SIG-M5 (cell line): Measurements from ENCODE around the gene SIK2.

Source experiments
- DNase-seq: peaks from one replicate; lab custom pipeline; 2025; lab: John Stamatoyannopoulos, UW

Gene SIK2

GRCh38 chr11:111582163-111582562 is 20.1 kb upstream of the SIK2 start:
- DNase-seq = no peak

DNA sequence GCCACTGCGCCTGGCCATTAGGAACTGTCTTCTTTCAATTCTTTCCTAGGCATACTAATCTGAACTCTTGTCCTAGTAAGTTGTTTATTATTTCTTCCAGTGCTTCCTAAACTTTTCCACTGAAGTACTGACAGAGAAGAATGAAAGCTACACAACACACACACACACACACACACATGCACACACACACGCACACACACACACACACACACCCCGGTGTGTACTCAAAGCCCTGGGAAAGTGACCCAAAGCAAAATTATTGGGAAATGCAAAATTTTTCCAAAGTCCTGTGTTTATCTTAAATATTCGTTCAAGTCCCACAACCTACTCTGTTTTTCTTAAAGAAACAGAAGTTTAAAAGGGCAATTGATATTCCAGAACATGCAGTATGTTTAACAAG is 19.4 kb upstream of the SIK2 start:
- DNase-seq = no peak

DNA sequence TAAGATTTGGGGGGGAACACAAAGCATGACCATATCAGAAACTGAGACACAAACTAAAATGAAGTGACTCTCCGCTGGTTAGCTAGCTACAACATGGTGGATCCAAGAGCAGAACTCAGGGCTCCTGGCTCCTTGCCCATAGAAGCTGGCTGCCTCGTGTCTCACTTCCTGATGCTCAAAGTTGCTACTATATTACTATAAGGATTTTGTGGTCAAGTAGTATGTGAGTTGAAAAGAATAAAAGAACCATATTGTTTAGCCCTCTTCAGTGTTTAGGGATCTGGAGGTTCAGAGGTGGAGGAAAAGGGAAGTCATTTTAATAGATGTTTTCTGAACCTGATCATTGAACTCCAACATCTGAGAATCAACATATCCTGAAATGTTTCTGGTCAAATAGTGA is 16.9 kb upstream of the SIK2 start:
- DNase-seq = no peak

DNA sequence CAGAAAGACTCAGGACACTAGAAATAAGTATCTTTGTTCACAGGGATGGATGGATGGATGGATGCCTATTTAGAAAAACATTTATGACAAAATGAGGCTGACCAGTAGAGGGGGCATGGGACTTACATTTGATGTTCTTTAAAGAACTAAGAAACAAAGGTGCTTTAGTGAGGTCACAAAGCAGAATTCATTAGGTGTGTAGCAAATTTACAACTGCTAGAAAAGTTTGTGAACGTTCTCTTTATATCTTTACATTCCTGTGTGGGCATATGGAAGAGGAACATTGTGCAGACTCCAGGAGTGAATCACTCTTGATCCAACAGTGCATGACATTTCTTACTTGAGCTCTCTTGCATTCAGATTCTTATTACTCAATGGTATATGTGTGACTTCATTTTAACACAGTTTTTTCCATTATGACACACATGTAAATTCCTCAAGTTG is 15.8 kb upstream of the SIK2 start:
- no peak for DNase-seq

- DNase-seq = no peak
Observed at GRCh38 chr11:111589114-111589513, 13.1 kb upstream of the SIK2 start.

GRCh38 chr11:111589886-111590499 is 12.3 kb upstream of the SIK2 start:
- DNase-seq = no peak

GRCh38 chr11:111591187-111591960 is 10.9 kb upstream of the SIK2 start:
- DNase-seq = no peak

- no peak for DNase-seq
Observed at GRCh38 chr11:111592491-111592890, 9.8 kb upstream of the SIK2 start.

DNA sequence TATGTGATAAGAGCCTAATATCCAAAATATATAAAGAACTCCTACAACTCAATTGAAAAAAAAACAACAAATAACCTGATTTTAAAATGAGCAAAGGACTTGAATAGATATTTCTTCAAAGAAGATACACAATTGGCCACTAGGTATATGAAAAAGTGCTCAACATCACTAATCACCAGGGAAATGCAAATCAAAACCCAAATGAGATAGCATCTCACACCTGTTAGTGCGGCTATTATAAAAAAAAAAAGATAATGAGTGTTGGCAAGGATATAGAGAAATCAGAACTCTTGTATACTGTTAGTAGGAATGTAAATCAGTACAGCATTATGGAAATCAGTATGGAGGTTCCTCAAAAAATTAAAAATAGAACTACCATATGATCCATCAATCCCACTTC is 5.9 kb upstream of the SIK2 start:
- DNase-seq = no peak

DNA sequence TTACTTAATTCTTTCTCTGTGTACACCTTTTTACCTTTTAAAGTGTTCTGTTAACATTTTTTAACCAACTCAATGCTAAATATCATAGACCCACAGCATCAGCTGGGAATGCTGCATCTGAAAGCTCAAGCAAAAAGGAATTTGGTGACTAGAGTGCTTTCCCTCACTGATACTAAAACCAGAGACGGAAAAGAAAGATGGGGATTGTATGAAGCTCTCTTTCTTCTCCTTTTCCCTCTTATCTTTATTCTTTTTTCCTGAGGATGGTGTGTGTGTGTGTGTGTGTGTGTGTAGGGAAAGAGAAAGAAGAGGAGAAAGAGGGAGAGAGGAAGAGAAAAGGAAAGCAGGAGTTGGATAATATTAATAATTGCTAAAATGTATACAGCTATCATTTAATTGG is 4.1 kb upstream of the SIK2 start:
- DNase-seq = no peak

GRCh38 chr11:111598559-111598958 is 3.7 kb upstream of the SIK2 start:
- DNase-seq = no peak

- no peak for DNase-seq
Observed at GRCh38 chr11:111601636-111601978, 642 bp upstream of the SIK2 start.

DNA sequence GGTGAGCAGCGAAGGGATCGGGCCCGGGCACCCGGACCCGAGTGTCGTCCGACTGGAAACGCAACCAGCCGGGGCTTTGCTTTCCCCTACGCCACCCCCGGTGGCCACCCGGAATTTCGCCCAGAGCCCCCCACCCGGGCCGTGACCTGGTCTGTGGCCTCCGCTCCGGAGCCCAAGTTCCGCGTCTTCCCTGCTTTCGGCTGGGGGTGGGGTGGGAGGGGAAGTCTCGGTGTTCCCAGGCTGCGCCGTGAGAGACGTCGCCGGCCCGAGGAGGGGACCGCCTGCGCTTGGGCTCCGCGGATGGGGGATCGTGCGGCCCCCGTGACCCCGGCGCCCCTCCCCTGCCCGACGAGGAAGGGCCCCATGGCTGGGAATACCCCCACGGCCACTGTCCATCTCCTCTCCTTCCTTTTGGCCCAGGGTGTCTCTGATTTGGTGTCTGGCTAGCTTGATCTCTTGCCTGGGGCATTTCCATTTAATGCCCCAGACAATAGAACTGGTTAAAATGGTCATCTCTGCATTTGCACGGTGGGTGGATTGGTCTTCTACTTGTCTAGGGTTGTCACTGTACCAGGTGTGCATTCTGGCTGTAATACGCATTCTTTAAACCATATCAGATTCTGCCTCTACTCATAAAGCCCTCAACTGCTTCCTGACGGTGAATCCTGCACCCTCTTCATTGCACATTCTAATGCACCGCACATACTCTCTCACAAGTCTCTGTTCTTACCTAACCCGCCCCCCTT is 789 bp downstream of the SIK2 start:
- DNase-seq = no peak

- no peak for DNase-seq
Observed at GRCh38 chr11:111603611-111604130, 1.4 kb downstream of the SIK2 start.

DNA sequence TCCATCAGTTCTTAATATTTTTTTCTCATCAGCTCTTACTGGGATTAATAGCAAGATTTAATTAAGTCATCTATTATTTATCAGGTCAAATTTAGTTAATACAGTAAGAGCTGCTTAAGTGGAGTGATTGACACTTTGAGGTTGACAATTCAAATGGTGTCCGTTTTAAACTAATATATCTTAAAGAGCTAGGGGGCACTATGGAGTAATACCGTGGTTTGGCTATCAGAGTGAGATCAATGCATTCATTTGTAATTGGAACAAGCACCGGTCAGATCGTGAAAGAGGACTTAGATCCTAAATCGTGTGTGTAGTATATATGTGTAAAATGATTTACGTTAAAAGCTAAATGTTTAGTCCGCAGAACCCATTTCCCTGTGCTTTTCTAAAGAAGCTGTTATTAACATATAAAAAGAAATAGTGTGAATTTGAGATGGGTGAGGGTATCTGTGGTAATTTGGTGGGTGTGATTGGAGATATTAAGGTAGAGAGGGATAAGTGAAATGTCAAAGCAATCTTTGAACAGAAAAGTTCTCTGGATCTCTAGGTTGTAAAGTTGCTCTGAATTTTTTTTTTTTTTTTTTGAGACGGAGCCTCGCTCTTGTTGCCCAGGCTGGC is 2.3 kb downstream of the SIK2 start:
- DNase-seq = no peak

- no peak for DNase-seq
Observed at GRCh38 chr11:111605681-111606080, 3.4 kb downstream of the SIK2 start.

DNA sequence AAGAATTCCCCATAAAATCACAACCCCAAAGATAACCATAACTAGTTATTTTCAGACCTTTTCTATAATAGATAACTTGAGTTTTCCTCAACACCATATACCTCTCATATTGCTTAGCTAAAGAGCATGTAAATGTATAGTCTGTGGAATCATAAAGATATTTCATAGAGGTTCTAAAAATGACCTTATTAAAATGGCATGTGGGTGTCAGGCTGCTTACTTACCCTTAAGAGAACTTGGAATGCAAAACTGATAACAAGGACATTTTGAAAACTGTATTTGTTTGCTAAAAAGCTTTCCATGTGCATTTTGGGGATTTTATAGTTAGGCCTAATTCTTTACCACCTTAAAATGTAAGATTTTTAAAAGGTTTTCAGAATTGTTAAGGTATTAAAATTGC is 4.7 kb downstream of the SIK2 start:
- no peak for DNase-seq

GRCh38 chr11:111607751-111608150 is 5.5 kb downstream of the SIK2 start:
- DNase-seq = no peak

- no peak for DNase-seq
Observed at GRCh38 chr11:111612224-111612623, 10.0 kb downstream of the SIK2 start.

DNA sequence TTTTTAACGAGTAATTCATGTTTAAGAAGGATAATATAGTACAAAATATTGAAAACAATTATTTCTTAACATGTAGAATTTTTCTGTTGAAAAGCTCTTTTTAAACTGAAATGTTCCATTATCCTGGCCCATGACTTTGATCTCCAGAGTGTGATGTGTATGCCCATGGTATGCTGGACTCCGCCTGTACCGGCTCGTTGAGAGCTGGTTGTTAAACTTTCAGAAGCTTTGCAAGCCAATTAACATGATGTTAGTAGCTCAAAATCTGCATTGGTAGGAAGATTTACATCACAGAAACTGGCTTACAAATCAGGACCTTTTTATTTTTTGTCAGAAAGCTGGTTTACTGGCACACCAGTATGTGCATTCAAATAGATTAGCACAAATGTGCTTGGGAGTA is 15.0 kb downstream of the SIK2 start:
- no peak for DNase-seq

- no peak for DNase-seq
Observed at GRCh38 chr11:111620518-111620917, 18.3 kb downstream of the SIK2 start.

GRCh38 chr11:111623527-111624030 is 21.3 kb downstream of the SIK2 start:
- DNase-seq = no peak
